Measurements from ENCODE around the gene SPARC. TPM values are rescaled to one million over a fixed set of nuclear protein-coding genes. Genes with fewer than 3 reads are reported as not detected.

The SPARC gene
- total RNA-seq, 1 experiment from 2014 or later = 418 TPM

DNA sequence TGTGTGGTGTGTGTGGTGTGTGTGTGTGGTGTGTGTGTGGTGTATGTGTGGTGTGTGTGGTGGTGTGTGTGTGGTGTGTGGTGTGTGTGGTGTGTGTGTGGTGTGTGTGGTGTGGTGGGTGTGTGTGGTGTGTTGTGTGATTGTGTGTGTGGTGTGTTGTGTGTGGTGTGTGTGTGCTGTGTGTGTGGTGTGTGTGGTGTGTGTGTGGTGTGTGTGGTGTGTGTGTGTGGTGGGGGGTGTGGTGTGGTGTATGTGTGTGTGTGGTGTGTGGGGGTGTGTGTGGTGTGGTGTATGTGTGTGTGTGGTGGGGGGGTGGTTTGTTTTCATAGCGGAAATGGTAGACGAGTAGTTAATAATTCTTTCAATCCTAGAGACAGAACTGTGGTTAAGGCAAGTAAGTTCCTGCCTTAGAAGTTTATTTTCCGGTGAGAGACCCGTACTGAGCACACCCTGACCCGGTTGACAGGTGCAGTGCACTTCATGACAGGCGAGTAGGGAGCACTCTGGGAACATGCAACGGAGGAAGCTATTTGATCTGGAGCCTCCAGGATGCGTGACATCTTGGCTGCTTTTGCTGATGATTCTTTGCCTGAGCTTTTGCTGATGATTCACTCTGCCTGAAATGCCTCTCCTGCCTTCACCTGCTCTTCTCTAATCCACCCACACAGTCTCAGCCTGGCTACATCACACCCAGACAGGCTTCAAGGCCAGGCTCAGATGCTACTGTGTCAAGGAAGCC lies 73.9 kb downstream of the SPARC start (continued):
- TF ChIP-seq, protein P1, sequence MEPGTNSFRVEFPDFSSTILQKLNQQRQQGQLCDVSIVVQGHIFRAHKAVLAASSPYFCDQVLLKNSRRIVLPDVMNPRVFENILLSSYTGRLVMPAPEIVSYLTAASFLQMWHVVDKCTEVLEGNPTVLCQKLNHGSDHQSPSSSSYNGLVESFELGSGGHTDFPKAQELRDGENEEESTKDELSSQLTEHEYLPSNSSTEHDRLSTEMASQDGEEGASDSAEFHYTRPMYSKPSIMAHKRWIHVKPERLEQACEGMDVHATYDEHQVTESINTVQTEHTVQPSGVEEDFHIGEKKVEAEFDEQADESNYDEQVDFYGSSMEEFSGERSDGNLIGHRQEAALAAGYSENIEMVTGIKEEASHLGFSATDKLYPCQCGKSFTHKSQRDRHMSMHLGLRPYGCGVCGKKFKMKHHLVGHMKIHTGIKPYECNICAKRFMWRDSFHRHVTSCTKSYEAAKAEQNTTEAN (CRISPR knock-in tag; IDR thresholded peaks at IDR 0.05) = no peak
- TF ChIP-seq NR1H2 (CRISPR knock-in tag; IDR thresholded peaks at IDR 0.05) (no peak), ZNF138 (CRISPR knock-in tag; conservative IDR thresholded peaks at IDR 0.05) (no peak), TEAD4 (CRISPR knock-in tag; IDR thresholded peaks at IDR 0.05) (no peak), TEAD1 (CRISPR knock-in tag; IDR thresholded peaks at IDR 0.05) (no peak), ELF4 (CRISPR knock-in tag; IDR thresholded peaks at IDR 0.05; ENCODE audit: low read depth) (no peak), RELA (CRISPR knock-in tag; IDR thresholded peaks at IDR 0.05; ENCODE audit: borderline replicate concordance) (no peak)

DNA sequence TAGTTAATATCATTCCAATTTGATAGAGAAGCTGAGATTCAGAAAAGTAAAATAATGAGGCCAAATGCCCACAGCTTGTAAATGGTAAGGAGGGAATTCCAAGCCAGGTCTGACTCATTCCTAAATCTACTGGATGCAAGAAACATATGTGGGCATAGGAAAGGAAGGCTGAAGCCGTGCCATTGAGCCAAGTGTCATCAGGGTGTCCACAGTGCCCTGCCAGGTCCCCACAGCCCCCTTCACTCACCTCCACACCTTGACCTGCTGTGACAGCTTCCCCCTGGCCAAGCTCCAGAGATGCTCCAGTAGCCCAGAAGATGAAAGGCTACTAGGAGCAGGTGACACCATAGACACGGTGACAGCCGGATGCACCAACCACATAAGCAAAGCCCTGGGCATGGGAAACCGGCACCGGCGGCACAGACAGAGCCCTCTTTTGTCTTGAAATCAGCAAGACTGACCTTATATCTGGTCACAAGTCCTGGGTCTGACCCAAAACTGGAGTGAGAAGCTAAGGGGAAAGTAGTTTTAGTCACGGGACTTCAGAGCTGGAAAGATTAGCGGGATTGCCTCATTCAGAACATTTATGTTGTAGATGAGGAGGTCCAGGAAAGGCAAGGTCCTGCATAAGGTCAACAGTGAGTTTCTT lies 75.5 kb downstream of the SPARC start:
- no peak for DNase-seq (ENCODE audit: low spot score)
- Mint-ChIP-seq H3K36me3 (no peaks in the 10 kb centered on the region), H3K4me3 (no peak overlapping the region), H3K27me3 (ENCODE audit: low read depth) (no peaks in the 10 kb centered on the region; the same call in 1 of the 2 replicates), H3K9me3 (peaks cover 5% of the 10 kb centered on the region), H3K27ac (no peak overlapping the region), H3K4me1 (peaks cover 4% of the 10 kb centered on the region)
- TF ChIP-seq SMAD4 (CRISPR knock-in tag; IDR thresholded peaks at IDR 0.05) = no peak
- TF ChIP-seq, protein P2, sequence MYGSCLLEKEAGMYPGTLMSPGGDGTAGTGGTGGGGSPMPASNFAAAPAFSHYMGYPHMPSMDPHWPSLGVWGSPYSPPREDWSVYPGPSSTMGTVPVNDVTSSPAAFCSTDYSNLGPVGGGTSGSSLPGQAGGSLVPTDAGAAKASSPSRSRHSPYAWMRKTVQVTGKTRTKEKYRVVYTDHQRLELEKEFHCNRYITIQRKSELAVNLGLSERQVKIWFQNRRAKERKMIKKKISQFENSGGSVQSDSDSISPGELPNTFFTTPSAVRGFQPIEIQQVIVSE (CRISPR knock-in tag; IDR thresholded peaks at IDR 0.05; ENCODE audit: borderline replicate concordance) = no peak
- no peak for TF ChIP-seq NFE2L1 (CRISPR knock-in tag; IDR thresholded peaks at IDR 0.05)
- TF ChIP-seq ETV6 (CRISPR knock-in tag; IDR thresholded peaks at IDR 0.05) = no peak
- TF ChIP-seq TEAD4 (CRISPR knock-in tag; IDR thresholded peaks at IDR 0.05) = no peak
- no peak for ATAC-seq
- ChIA-PET POLR2A (no interaction called here), CTCF (interaction anchor here (1.2 kb wide), 1 partner anchor 41 kb away, joined by 4 read pairs; no protein-coding TSS in a partner anchor)

Other genes with a start within 250 kb of the SPARC start
- 12.2 to 16.0 TPM (median 13.7 TPM) in 3 replicates for gene SLC36A1, start 239.3 kb downstream of the SPARC start, total RNA-seq (2021)
- 0.14 to 0.26 TPM (median 0.16 TPM) in 3 replicates for gene FAT2, start 95.6 kb downstream of the SPARC start, total RNA-seq (2021)
- gene ATOX1, start 71.7 kb upstream of the SPARC start, total RNA-seq (2021) = 76.4 to 79.3 TPM (median 77.4 TPM) in 3 replicates
- gene G3BP1, start 85.0 kb upstream of the SPARC start, total RNA-seq (2021) = 396 to 413 TPM (median 400 TPM) in 3 replicates
- gene GLRA1, start 237.9 kb upstream of the SPARC start, total RNA-seq (2021) = not detected in 3 replicates